Osteoblast (primary cell): ENCODE measurements around the gene ALDH1A2. TPM values are rescaled to one million over a fixed set of nuclear protein-coding genes. Genes with fewer than 3 reads are reported as not detected.

Experiments
- DNase-seq: peaks from one replicate; pipeline ENCODE4 v3.0.0; 2011; ENCODE audit warnings: low spot score, mixed read lengths; ENCODE audit not compliant: insufficient read length; ENCODE audit errors: missing footprints
- H2AFZ ChIP-seq: 2 replicates; pipeline ENCODE4 v1.6.0; 2011; ENCODE audit warnings: mild to moderate bottlenecking, low read length
- H3K27ac ChIP-seq: 2 replicates; pipeline ENCODE4 v1.5.1; 2011; ENCODE audit warnings: mild to moderate bottlenecking, low read depth, low read length, moderate library complexity
- H3K27me3 ChIP-seq: 2 replicates; pipeline ENCODE4 v1.6.0; 2012; ENCODE audit warnings: mild to moderate bottlenecking, control low read depth, inconsistent platforms, low read length, moderate library complexity; ENCODE audit not compliant: insufficient read depth
- H3K36me3 ChIP-seq: 2 replicates; pipeline ENCODE4 v1.5.1; 2011; ENCODE audit warnings: mild to moderate bottlenecking, low read length, control low read depth, moderate library complexity; ENCODE audit not compliant: insufficient read depth
- H3K4me1 ChIP-seq: 2 replicates; pipeline ENCODE4 v1.5.1; 2011; ENCODE audit warnings: mild to moderate bottlenecking, low read length, control low read depth, moderate library complexity; ENCODE audit not compliant: insufficient read depth
- H3K4me2 ChIP-seq: 2 replicates; pipeline ENCODE4 v1.6.0; 2011; ENCODE audit warnings: mild to moderate bottlenecking, low read length; ENCODE audit not compliant: insufficient read depth
- H3K4me3 ChIP-seq: fragments of 200-600 bp; sonication (generic); 3 replicates; pipeline ENCODE4 v1.5.1; 2012; ENCODE audit warnings: mild to moderate bottlenecking, low read length, inconsistent platforms; ENCODE audit not compliant: insufficient read depth
- H3K79me2 ChIP-seq: 2 replicates; pipeline ENCODE4 v1.6.0; 2012; ENCODE audit warnings: mild to moderate bottlenecking, low read length, control low read depth, inconsistent platforms; ENCODE audit not compliant: insufficient read depth
- H3K9me3 ChIP-seq: 2 replicates; pipeline ENCODE4 v1.5.1; 2011; ENCODE audit warnings: low read depth, low read length, control low read depth
- H4K20me1 ChIP-seq: 2 replicates; pipeline ENCODE4 v1.6.0; 2012; ENCODE audit warnings: mild to moderate bottlenecking, low read length, control low read depth; ENCODE audit not compliant: insufficient read depth
- CTCF ChIP-seq: IDR thresholded peaks from 2 replicates; pipeline ENCODE4 v1.5.1; 2011; ENCODE audit warnings: mild to moderate bottlenecking, low read depth, low read length, moderate library complexity; ENCODE audit errors: extremely low read depth
- total RNA-seq: library from RNA; depleted of rRNA; stranded (reverse); fragments of >200 nt; gene quantifications from 2 replicates; pipeline ENCODE4 v1.2.3, GENCODE V29; 2012

ALDH1A2 gene
- total RNA-seq, 1 donor = 1.1 TPM

DNA sequence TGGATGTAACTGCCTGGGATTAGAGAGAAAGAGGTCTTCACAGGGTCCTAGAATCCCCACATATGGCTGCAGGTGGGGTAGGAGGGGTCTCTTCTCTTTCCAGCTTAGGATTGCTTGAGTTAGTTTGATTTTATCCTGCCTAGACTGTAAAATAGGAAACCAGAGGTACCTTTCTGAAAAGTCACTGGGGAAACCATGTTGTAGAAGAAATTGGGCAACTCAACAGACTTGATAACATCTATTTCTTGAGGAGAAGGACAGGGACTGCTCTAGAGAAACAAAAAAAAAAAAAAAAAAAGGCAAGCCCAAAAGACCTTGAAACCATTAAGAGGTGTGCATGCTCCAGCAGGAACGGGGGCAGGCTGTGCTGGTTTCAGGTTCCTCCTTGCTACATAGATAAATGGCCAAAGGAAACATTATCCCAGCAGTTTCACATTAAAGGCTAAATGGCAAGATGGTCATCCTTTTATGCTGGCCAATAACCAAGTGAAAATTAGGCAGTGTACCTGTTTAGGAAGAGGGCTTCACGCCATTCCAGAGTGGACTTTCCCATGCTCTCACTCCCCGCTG, 116.1 kb downstream of the ALDH1A2 start:
- H3K4me3 ChIP-seq = no peak overlapping the region
- H3K4me1 ChIP-seq = no peaks in the 10 kb centered on the region
- DNase-seq = no peak
- peaks cover 16% of the 10 kb centered on the region for H3K27me3 ChIP-seq
- H3K36me3 ChIP-seq = no peaks in the 10 kb centered on the region
- no peak overlapping the region for H3K4me2 ChIP-seq
- H3K27ac ChIP-seq = no peak overlapping the region
- no peaks in the 10 kb centered on the region for H3K79me2 ChIP-seq
- no peaks in the 10 kb centered on the region for H4K20me1 ChIP-seq
- H3K9me3 ChIP-seq = no peaks in the 10 kb centered on the region
- no peak for TF ChIP-seq CTCF
- no peak overlapping the region for H2AFZ ChIP-seq

GRCh38 chr15:57948351-57949289, 116.9 kb downstream of the ALDH1A2 start:
- Histone ChIP-seq H3K4me3 (no peak overlapping the region), H3K27me3 (peaks cover 16% of the 10 kb centered on the region), H3K4me2 (no peak overlapping the region), H3K36me3 (no peaks in the 10 kb centered on the region), H3K27ac (no peak overlapping the region), H2AFZ (no peak overlapping the region), H3K9me3 (no peaks in the 10 kb centered on the region), H3K4me1 (no peaks in the 10 kb centered on the region), H3K79me2 (no peaks in the 10 kb centered on the region), H4K20me1 (no peaks in the 10 kb centered on the region)
- no peak for TF ChIP-seq CTCF
- DNase-seq = no peak

DNA sequence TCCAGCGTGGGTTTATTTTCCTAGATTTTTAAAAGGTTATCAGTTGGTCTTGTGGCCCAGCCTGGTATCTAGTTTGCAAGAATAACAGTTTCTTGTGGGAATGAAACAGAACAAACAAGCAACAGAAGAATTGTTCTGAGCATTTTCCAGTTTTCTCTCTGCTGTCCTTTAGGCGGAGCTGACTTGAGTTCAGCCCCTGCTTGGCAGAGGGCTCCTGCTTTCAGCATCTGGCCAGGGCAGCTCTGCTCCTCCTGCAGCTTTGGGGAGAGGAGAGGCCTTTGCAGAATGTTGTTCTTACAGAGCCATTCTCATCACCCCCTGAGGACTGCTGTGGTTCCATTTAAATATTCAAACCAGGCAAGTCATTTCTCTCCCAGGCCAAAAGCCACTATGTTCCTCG, 117.7 kb downstream of the ALDH1A2 start:
- Histone ChIP-seq H3K4me1 (no peaks in the 10 kb centered on the region), H3K27me3 (peaks cover 16% of the 10 kb centered on the region), H2AFZ (no peak overlapping the region), H3K9me3 (no peaks in the 10 kb centered on the region), H4K20me1 (no peaks in the 10 kb centered on the region), H3K4me2 (no peak overlapping the region), H3K79me2 (no peaks in the 10 kb centered on the region), H3K4me3 (no peak overlapping the region), H3K36me3 (no peaks in the 10 kb centered on the region), H3K27ac (no peak overlapping the region)
- TF ChIP-seq CTCF = no peak
- no peak for DNase-seq

DNA sequence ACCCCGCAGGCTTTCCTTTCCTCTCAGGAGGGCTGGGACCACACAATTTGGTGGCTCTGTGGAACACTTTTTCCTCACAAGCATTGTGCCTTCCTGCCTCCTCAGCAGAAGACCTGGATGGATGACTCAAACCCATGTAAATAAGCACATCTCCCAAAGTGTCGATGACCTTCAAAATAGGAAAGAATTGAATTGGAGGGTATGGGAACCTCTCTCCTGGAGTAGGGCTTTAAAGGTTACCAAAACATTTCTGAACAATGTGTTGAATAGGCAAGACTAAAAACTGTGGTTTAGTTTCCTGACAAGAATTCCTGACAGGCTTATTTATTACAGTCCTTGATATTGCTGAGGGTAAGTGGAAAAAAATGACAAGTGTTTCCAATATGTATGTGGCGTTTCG, 118.2 kb downstream of the ALDH1A2 start:
- TF ChIP-seq CTCF = no peak
- H2AFZ ChIP-seq = no peak overlapping the region
- no peak overlapping the region for H3K4me2 ChIP-seq
- H3K36me3 ChIP-seq = no peaks in the 10 kb centered on the region
- no peak overlapping the region for H3K27ac ChIP-seq
- H3K9me3 ChIP-seq = no peaks in the 10 kb centered on the region
- no peaks in the 10 kb centered on the region for H3K79me2 ChIP-seq
- H3K27me3 ChIP-seq = peaks cover 16% of the 10 kb centered on the region
- DNase-seq = no peak
- no peaks in the 10 kb centered on the region for H3K4me1 ChIP-seq
- H4K20me1 ChIP-seq = no peaks in the 10 kb centered on the region
- no peak overlapping the region for H3K4me3 ChIP-seq
